Panc1 (cell line): ENCODE results near the gene TGIF2. TPM values are rescaled to one million over a fixed set of nuclear protein-coding genes. Genes with fewer than 3 reads are reported as not detected.

Experiments
- ATAC-seq: fragments of 200-7000 bp; cut with Tn5 transposase; 2 replicates; pipeline ENCODE4 v1.9.1; 2020; ENCODE audit warnings: mild to moderate bottlenecking, moderate library complexity
- BruUV-seq: library from RNA; stranded (reverse); fragments of 400-500 nt; replicated peaks from 2 replicates; lab custom pipeline; 2021; lab: Mats Ljungman, UMichigan
- CTCF ChIA-PET: fragments of 300-600 bp; sonication (Branson Sonifier 250); formaldehyde crosslinking; loops from one replicate; lab custom pipeline; 2022; ENCODE audit warnings: antibody characterized with exemption; lab: Charles Lee
- POLR2A ChIA-PET: fragments of 300-600 bp; sonication (Branson Sonifier 250); formaldehyde crosslinking; loops from one replicate; lab custom pipeline; 2022; ENCODE audit warnings: antibody characterized with exemption; lab: Charles Lee
- DNase-seq: peaks from one replicate; pipeline ENCODE4 v3.0.0-alpha.2; 2010; ENCODE audit warnings: low read depth, low spot score
- H3K27ac ChIP-seq: 2 replicates; pipeline ENCODE4 v1.5.1; 2011; ENCODE audit warnings: mild to moderate bottlenecking, low read length, inconsistent platforms
- H3K27me3 ChIP-seq: fragments of 200-500 bp; sonication (Bioruptor generic); 2 replicates; pipeline ENCODE4 v1.6.0; 2014; ENCODE audit warnings: low read length, inconsistent platforms; ENCODE audit not compliant: control insufficient read depth, insufficient read depth
- H3K36me3 ChIP-seq: fragments of 200-500 bp; sonication (Bioruptor generic); 2 replicates; pipeline ENCODE4 v1.5.1; 2014; ENCODE audit warnings: inconsistent platforms, mild to moderate bottlenecking, low read length, moderate library complexity; ENCODE audit not compliant: control insufficient read depth, insufficient read depth
- H3K4me1 ChIP-seq: 2 replicates; pipeline ENCODE4 v1.5.1; 2011; ENCODE audit warnings: inconsistent platforms, mild to moderate bottlenecking, low read length, moderate library complexity; ENCODE audit not compliant: control insufficient read depth, insufficient read depth
- H3K4me3 ChIP-seq, 2 experiments: 2 replicates each; pipeline ENCODE4 v1.5.1; 2011 to 2012; ENCODE audit warnings: low read depth in 2 of 2, low read length in 2 of 2, mild to moderate bottlenecking in 2 of 2, inconsistent platforms in 1 of 2, moderate library complexity in 1 of 2
- H3K9me3 ChIP-seq: fragments of 200-500 bp; sonication (Bioruptor generic); 2 replicates; pipeline ENCODE4 v1.5.1; 2014; ENCODE audit warnings: low read depth, mild to moderate bottlenecking, inconsistent platforms, low read length, moderate library complexity; ENCODE audit not compliant: control insufficient read depth, insufficient read depth
- POLR2AphosphoS5 ChIP-seq: IDR thresholded peaks from 2 replicates; pipeline ENCODE4 v1.6.1; 2012; ENCODE audit warnings: mild to moderate bottlenecking, low read depth, low read length, moderate library complexity
- SIN3A ChIP-seq: IDR thresholded peaks from 2 replicates; pipeline ENCODE4 v1.6.1; 2012; ENCODE audit warnings: low read depth, mild to moderate bottlenecking, low read length, moderate library complexity, borderline replicate concordance; ENCODE audit not compliant: insufficient read depth
- TCF7L2 ChIP-seq: IDR thresholded peaks from 2 replicates; pipeline ENCODE4 v1.6.1; 2011; ENCODE audit warnings: mild to moderate bottlenecking, low read depth, low read length, inconsistent platforms
- in situ Hi-C: cut with HindIII; loops from 2 replicates; pipeline ENCODE4 v1.10.0; 2016; ENCODE audit warnings: low sequenced_read_pairs, low pct_unique_long_range_greater_than_20kb
- intact Hi-C: fragments of 100-400 bp; cut with micrococcal nuclease; formaldehyde crosslinking; loops from one replicate; pipeline ENCODE4 v1.10.0; 2022; ENCODE audit not compliant: unreplicated experiment
- total RNA-seq: library from RNA; stranded (reverse); gene quantifications from one replicate; pipeline ENCODE4 v1.2.1, GENCODE V29; 2021; ENCODE audit not compliant: unreplicated experiment
- TF ChIP-seq, protein P1 (sequence below): fragments of 450-650 bp; IDR thresholded peaks from 2 replicates; pipeline ENCODE4 v1.5.1; 2017; ENCODE audit warnings: mild to moderate bottlenecking
- TF ChIP-seq, protein P2 (sequence below), 2 experiments: IDR thresholded peaks; 2 replicates each; pipeline ENCODE4 v1.6.1; 2011 to 2012; ENCODE audit warnings: low read depth in 2 of 2, control low read depth in 1 of 2, low read length in 1 of 2, mild to moderate bottlenecking in 1 of 2, moderate library complexity in 1 of 2; ENCODE audit not compliant: insufficient read depth in 1 of 2

The TGIF2 gene
- total RNA-seq, 1 experiment from 2014 or later: 18.0 TPM

DNA sequence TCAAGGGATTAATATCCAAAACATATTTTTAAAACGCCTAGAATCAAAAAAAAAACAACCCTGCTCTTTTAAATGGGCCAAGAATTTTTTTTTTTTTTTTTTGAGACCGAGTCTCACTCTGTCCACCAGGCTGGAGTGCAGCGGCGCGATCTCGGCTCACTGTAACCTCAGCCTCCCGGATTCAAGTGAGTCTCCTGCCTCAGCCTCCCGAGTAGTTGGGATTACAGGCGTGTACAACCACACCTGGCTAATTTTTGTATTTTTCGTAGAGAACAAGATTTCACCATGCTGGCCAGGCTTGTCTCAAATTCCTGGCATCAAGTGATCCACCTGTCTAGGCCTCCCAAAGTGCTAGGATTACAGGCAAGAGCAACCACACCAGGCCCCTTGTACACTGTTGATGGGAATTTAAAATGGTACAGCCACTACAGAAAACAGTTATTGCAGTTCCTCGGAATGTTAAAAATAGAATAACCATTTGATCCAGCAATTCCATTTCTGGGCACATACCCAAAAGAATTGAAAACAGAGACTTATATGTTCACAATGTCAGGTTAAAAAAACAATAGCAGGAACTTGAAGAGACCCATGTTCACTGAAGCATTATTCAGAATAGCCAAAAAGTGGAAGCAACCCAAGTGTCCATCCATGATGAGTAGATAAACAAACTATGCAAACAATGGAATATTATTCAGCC lies 35.2 kb upstream of the TGIF2 start:
- intact Hi-C loops (no loop called here), in situ Hi-C loops (no loop called here)
- peaks cover 5% of the 10 kb centered on the region for H3K4me1 ChIP-seq
- no peak for DNase-seq
- H3K36me3 ChIP-seq: no peaks in the 10 kb centered on the region
- no peak for ATAC-seq
- TF ChIP-seq, protein P1, sequence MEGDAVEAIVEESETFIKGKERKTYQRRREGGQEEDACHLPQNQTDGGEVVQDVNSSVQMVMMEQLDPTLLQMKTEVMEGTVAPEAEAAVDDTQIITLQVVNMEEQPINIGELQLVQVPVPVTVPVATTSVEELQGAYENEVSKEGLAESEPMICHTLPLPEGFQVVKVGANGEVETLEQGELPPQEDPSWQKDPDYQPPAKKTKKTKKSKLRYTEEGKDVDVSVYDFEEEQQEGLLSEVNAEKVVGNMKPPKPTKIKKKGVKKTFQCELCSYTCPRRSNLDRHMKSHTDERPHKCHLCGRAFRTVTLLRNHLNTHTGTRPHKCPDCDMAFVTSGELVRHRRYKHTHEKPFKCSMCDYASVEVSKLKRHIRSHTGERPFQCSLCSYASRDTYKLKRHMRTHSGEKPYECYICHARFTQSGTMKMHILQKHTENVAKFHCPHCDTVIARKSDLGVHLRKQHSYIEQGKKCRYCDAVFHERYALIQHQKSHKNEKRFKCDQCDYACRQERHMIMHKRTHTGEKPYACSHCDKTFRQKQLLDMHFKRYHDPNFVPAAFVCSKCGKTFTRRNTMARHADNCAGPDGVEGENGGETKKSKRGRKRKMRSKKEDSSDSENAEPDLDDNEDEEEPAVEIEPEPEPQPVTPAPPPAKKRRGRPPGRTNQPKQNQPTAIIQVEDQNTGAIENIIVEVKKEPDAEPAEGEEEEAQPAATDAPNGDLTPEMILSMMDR: no peak
- TF ChIP-seq, protein P2, sequence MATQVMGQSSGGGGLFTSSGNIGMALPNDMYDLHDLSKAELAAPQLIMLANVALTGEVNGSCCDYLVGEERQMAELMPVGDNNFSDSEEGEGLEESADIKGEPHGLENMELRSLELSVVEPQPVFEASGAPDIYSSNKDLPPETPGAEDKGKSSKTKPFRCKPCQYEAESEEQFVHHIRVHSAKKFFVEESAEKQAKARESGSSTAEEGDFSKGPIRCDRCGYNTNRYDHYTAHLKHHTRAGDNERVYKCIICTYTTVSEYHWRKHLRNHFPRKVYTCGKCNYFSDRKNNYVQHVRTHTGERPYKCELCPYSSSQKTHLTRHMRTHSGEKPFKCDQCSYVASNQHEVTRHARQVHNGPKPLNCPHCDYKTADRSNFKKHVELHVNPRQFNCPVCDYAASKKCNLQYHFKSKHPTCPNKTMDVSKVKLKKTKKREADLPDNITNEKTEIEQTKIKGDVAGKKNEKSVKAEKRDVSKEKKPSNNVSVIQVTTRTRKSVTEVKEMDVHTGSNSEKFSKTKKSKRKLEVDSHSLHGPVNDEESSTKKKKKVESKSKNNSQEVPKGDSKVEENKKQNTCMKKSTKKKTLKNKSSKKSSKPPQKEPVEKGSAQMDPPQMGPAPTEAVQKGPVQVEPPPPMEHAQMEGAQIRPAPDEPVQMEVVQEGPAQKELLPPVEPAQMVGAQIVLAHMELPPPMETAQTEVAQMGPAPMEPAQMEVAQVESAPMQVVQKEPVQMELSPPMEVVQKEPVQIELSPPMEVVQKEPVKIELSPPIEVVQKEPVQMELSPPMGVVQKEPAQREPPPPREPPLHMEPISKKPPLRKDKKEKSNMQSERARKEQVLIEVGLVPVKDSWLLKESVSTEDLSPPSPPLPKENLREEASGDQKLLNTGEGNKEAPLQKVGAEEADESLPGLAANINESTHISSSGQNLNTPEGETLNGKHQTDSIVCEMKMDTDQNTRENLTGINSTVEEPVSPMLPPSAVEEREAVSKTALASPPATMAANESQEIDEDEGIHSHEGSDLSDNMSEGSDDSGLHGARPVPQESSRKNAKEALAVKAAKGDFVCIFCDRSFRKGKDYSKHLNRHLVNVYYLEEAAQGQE (IDR thresholded peaks at IDR 0.05; ENCODE audit: insufficient read depth in 1 of 2, low read depth in 2 of 2, low read length in 1 of 2): no peak
- TF ChIP-seq POLR2AphosphoS5 (no peak), TCF7L2 (no peak), SIN3A (no peak)
- BruUV-seq: no TSS peak
- H3K4me3 ChIP-seq: no peak overlapping the region
- H3K9me3 ChIP-seq: no peaks in the 10 kb centered on the region
- H3K27ac ChIP-seq: no peak overlapping the region
- CTCF ChIA-PET: interaction anchor here (0.7 kb wide), 1 partner anchor 183 kb away, joined by 3 read pairs; no protein-coding TSS in a partner anchor
- H3K27me3 ChIP-seq: no peaks in the 10 kb centered on the region
- POLR2A ChIA-PET: interaction anchor here (0.6 kb wide), 1 partner anchor 10 kb away, joined by 10 read pairs; no protein-coding TSS in a partner anchor

DNA sequence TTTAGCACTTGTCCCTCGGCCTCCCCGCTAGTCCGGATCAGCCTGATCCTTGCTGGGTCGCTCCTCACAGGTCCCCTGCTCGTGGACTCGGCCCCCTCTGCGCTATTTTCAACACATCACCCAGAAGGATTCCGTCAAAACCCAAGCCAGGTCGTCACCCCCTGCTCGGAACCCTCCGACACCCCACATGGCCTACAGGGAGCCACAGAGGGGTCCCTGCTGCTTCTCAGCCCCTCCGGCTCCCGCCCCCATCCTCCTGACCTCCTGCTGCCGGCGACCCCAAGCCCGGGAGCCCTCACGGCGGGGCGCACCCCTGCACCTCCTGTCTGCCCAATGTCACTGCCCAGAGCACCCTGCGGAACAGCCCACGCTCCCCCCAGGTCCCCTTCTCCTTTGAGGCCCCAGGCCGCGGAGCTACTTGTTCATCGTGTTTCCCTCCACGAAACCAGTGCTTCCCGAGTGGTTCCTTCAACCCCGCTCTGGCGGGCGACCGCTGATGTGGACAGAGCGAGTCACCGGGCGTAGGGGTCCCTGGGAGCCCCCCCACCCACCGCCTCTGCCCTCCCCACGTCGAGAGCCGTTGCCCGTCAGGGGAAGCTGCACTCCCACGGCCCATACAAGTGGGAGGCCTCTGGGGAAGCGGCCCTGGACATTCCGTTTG lies 32.7 kb upstream of the TGIF2 start:
- DNase-seq (no peak), ATAC-seq (no peak; the same call in 1 of the 2 replicates)
- H3K4me1 ChIP-seq: peaks cover 15% of the 10 kb centered on the region
- no peaks in the 10 kb centered on the region for H3K36me3 ChIP-seq
- TF ChIP-seq POLR2AphosphoS5 (no peak), SIN3A (no peak), TCF7L2 (no peak)
- TF ChIP-seq, protein P1: no peak
- TF ChIP-seq, protein P2 (IDR thresholded peaks at IDR 0.05; ENCODE audit: insufficient read depth in 1 of 2, low read depth in 2 of 2, low read length in 1 of 2): no peak
- no peaks in the 10 kb centered on the region for H3K9me3 ChIP-seq
- H3K27me3 ChIP-seq: no peaks in the 10 kb centered on the region
- H3K4me3 ChIP-seq: peak overlapping the region; percentile 59 to 71
- in situ Hi-C loops (no loop called here), intact Hi-C loops (no loop called here)
- 0 out of 2 replicates have a peak overlapping the region, but pooled peaks have one; percentile 35 for H3K27ac ChIP-seq
- POLR2A ChIA-PET: no interaction called here
- CTCF ChIA-PET: interaction anchor here (0.7 kb wide), 1 partner anchor 1274 kb away, joined by 3 read pairs; no protein-coding TSS in a partner anchor
- no TSS peak for BruUV-seq
